Pancreas (tissue), 10 donors: Measurements from ENCODE around the gene ARL15. TPM values are rescaled to one million over a fixed set of nuclear protein-coding genes. Genes with fewer than 3 reads are reported as not detected.
"Not testable (repeated sequence)": the region's sequence is repeated elsewhere in the genome, so short reads cannot be mapped to it uniquely, and the experiment has no call there.

ENCODE experiments used
- ATAC-seq, 4 donors: fragments of 200-7000 bp; cut with Tn5 transposase; one replicate each; pipeline versions ENCODE4 v1.8.0 to v1.9.1; 2020; ENCODE audit warnings: mild to moderate bottlenecking in 4 of 4, moderate library complexity in 4 of 4
- DNase-seq, 6 donors: peaks; one replicate each; pipeline ENCODE4 v3.0.0-alpha.2; 2020
- FAIRE-seq: peaks from 2 replicates; lab custom pipeline; 2012; peaks lifted over from hg19 to GRCh38; lab: Jason Lieb, UNC
- H3K27ac ChIP-seq, 4 donors: fragments of 200-600 bp; sonication (generic); 1 replicate in 3 of 4; 2 replicates in 1 of 4; pipeline versions ENCODE4 v1.5.0 to v1.8.0; 2020
- H3K27me3 ChIP-seq, 4 donors: fragments of 200-600 bp; one replicate each; pipeline ENCODE4 v1.8.0; 2021
- H3K36me3 ChIP-seq, 3 donors: fragments of 200-600 bp; sonication (generic) in 1 of 3; one replicate each; pipeline versions ENCODE4 v1.5.0 to v1.8.0; 2020 to 2021
- H3K4me1 ChIP-seq, 3 donors: fragments of 200-600 bp; one replicate each; pipeline ENCODE4 v1.8.0; 2021
- H3K4me3 ChIP-seq, 4 donors: fragments of 200-600 bp; sonication (generic) in 2 of 4; one replicate each; pipeline versions ENCODE4 v1.5.0 to v1.8.0; 2020 to 2021
- H3K9me3 ChIP-seq, 4 donors: fragments of 200-600 bp; one replicate each; pipeline ENCODE4 v1.8.0; 2021
- CTCF ChIP-seq, 4 donors: fragments of 200-600 bp; sonication (generic) in 3 of 4; IDR thresholded peaks; one replicate each; pipeline versions ENCODE4 v1.5.0 to v1.8.0; 2021; ENCODE audit warnings: antibody characterized with exemption in 4 of 4
- WGBS, 2 donors: extraction: QIAGEN DNeasy Blood & Tissue Kit; methylation state at CpG; one replicate each; pipeline ENCODE4 v1.1.7; 2013; 5-methylcytosine and 5-hydroxymethylcytosine counted together
- intact Hi-C, 3 donors: fragments of 100-400 bp; cut with DNase I; formaldehyde crosslinking; loops; one replicate each; pipeline versions ENCODE4 v1.11.1 to v1.14.2; 2022
- polyA plus RNA-seq, 2 donors: library from polyadenylated mRNA; stranded (reverse); fragments of 200-250 nt; gene quantifications; one replicate each; pipeline ENCODE4 v1.2.3, GENCODE V29; 2013
- total RNA-seq, 6 donors: library from RNA; stranded (reverse); fragmentation: NEBNext Ultra II Directional in 4 of 6; extraction: Animal tissue kit (Norgen Biotek cat#: 25700) in 4 of 6; gene quantifications; one replicate each; pipeline versions ENCODE4 v1.2.1 to v1.2.4, GENCODE V29; 2021 to 2023
- donor health status: healthy with polysubstance abuse.
- donor health status: DM: no; HTN: no; CAD: no; lungs with moderate emphysema.
- donor health status: DM: no; HTN: no; CAD: no.
- donor health status: control.
- donor health status: control.
- donor health status: Bipolar disorder and iron deficiency.
- donor health status: DM: yes; HTN: yes; CAD: no.
- donor health status: DM: no; HTN: no; CAD: no.
- donor health status: DM: no; HTN: no; CAD: no.
- donor health status: DM: yes; HTN: yes; CAD: no.

Gene ARL15
- total and polyA plus RNA-seq, 8 donors, result 3.9 to 14.0 (median 6.7) TPM

- no peak for TF ChIP-seq CTCF (IDR thresholded peaks at IDR 0.05)
- no peaks in the 10 kb centered on the region for H3K27me3 ChIP-seq
- no peak overlapping the region for H3K27ac ChIP-seq
- H3K9me3 ChIP-seq, result no peaks in the 10 kb centered on the region
- no peak for FAIRE-seq
- WGBS, 2 donors, result 61 to 63% methylated on average over 2 of the region's 2 CpGs
- intact Hi-C loops, result loop anchor here in 1 of 3 donors (5.0 kb wide), 1 partner anchor 568 kb away; the partner anchor contains the start of gene FST
- no peaks in the 10 kb centered on the region for H3K36me3 ChIP-seq
- peaks cover 5 to 19% (median 14%) of the 10 kb centered on the region in 3 donors for H3K4me1 ChIP-seq
- no peak for ATAC-seq
- no peak overlapping the region for H3K4me3 ChIP-seq
- DNase-seq, result no peak
Observed at GRCh38 chr5:54049963-54050362, 260.4 kb downstream of the ARL15 start.

GRCh38 chr5:54049144-54049543 is 261.2 kb downstream of the ARL15 start:
- no peaks in the 10 kb centered on the region for H3K36me3 ChIP-seq
- no peaks in the 10 kb centered on the region for H3K9me3 ChIP-seq
- intact Hi-C loops, result loop anchor here in 1 of 3 donors (5.0 kb wide), 1 partner anchor 567 kb away; the partner anchor contains the start of gene FST
- DNase-seq (no peak), ATAC-seq (no peak), FAIRE-seq (no peak)
- WGBS, 2 donors, result 91 to 100% methylated on average over 1 of the region's 1 CpG
- peaks cover 5 to 27% (median 22%) of the 10 kb centered on the region in 3 donors for H3K4me1 ChIP-seq
- no peak overlapping the region for H3K27ac ChIP-seq
- no peak for TF ChIP-seq CTCF (IDR thresholded peaks at IDR 0.05)
- no peaks in the 10 kb centered on the region for H3K27me3 ChIP-seq
- H3K4me3 ChIP-seq, result no peak overlapping the region

- no peak for TF ChIP-seq CTCF (IDR thresholded peaks at IDR 0.05)
- no peaks in the 10 kb centered on the region for H3K9me3 ChIP-seq
- no peaks in the 10 kb centered on the region for H3K36me3 ChIP-seq
- H3K4me3 ChIP-seq, result no peak overlapping the region
- H3K27ac ChIP-seq, result peak overlapping the region; percentile 37 to 93 (median 78)
- peak in 4 of 6 donors; percentile 73 to 86 (median 85) for DNase-seq
- peak; percentile 92 to 96 (median 95) for ATAC-seq
- no peaks in the 10 kb centered on the region for H3K27me3 ChIP-seq
- intact Hi-C loops, result loop anchor here in 1 of 3 donors (5.0 kb wide), 1 partner anchor 563 kb away; the partner anchor contains the start of gene FST
- 30 to 33% methylated on average over 4 of the region's 4 CpGs for WGBS, 2 donors
- FAIRE-seq, result peak; percentile 34
- peaks cover 5 to 37% (median 33%) of the 10 kb centered on the region in 3 donors for H3K4me1 ChIP-seq
Observed at GRCh38 chr5:54045077-54045792, 265.1 kb downstream of the ARL15 start.

GRCh38 chr5:54044276-54044675 is 266.1 kb downstream of the ARL15 start:
- H3K36me3 ChIP-seq, H3K4me3 ChIP-seq, intact Hi-C loops, DNase-seq, FAIRE-seq, ATAC-seq, H3K27me3 ChIP-seq, H3K9me3 ChIP-seq: not testable (repeated sequence)
- Histone ChIP-seq H3K4me1 (peaks cover 8 to 43% (median 40%) of the 10 kb centered on the region in 3 donors), H3K27ac (peak overlapping the region in 2 of 4 donors; percentile 87 to 93)
- WGBS, 2 donors, result 98 to 99% methylated on average over 10 of the region's 10 CpGs

GRCh38 chr5:54040804-54041203 is 269.6 kb downstream of the ARL15 start:
- Histone ChIP-seq H3K9me3 (no peaks in the 10 kb centered on the region), H3K4me1 (peaks cover 4 to 33% (median 29%) of the 10 kb centered on the region in 3 donors), H3K36me3 (no peaks in the 10 kb centered on the region), H3K4me3 (no peak overlapping the region), H3K27me3 (no peaks in the 10 kb centered on the region), H3K27ac (no peak overlapping the region)
- no peak for TF ChIP-seq CTCF (IDR thresholded peaks at IDR 0.05)
- 63 to 74% methylated on average over 1 of the region's 1 CpG for WGBS, 2 donors
- ATAC-seq (no peak), DNase-seq (no peak), FAIRE-seq (peak; percentile 29)
- intact Hi-C loops, result no loop called here
